ENCODE results near the gene NSRP1. TPM values are rescaled to one million over a fixed set of nuclear protein-coding genes. Genes with fewer than 3 reads are reported as not detected.

Gene NSRP1
- total and polyA plus RNA-seq, 2 of the 4 experiments (the other 2 are of a cell fraction), result 3.4 to 14.2 TPM

- Histone ChIP-seq H3K23ac (ENCODE audit: low read depth, low read length) (peak overlapping the region; percentile 31), H3K4ac (ENCODE audit: low read depth, low read length) (no peak overlapping the region), H2AFZ (replicated peaks; ENCODE audit: low read length, poor library complexity) (peak overlapping the region; percentile 85), H3K79me1 (ENCODE audit: low read depth in 1 of 2, low read length in 2 of 2) (no peaks in the 10 kb centered on the region), H3K27me3 (ENCODE audit: control insufficient read depth, insufficient read depth, low read length) (peaks cover 79% of the 10 kb centered on the region), H3K4me1 (ENCODE audit: control insufficient read depth, insufficient read depth, low read length) (peaks cover 5% of the 10 kb centered on the region; the same call in 1 of the 2 replicates), H2AK5ac (ENCODE audit: low read depth, low read length) (no peak overlapping the region), H2BK20ac (ENCODE audit: low read depth, low read length) (no peak overlapping the region), H3K4me3 (ENCODE audit: insufficient read depth, low read depth, low read length) (peak overlapping the region; percentile 48), H2AK9ac (replicated peaks; ENCODE audit: low read depth, low read length, poor library complexity) (no peak overlapping the region), H3K36me3 (ENCODE audit: control insufficient read depth, insufficient read depth, low read length) (no peaks in the 10 kb centered on the region), H2BK5ac (ENCODE audit: low read depth, low read length, poor library complexity, severe bottlenecking) (no peak overlapping the region), H4K91ac (ENCODE audit: insufficient read depth, low read depth, low read length) (no peak overlapping the region), H3K56ac (ENCODE audit: extremely low read depth, insufficient read depth, low read length) (no peak overlapping the region), H3K18ac (ENCODE audit: low read depth, low read length) (no peak overlapping the region), H3K9ac (ENCODE audit: low read depth, low read length) (no peak overlapping the region), H3K9me3 (ENCODE audit: control insufficient read depth, insufficient read depth, low read length) (no peaks in the 10 kb centered on the region; the same call in 1 of the 2 replicates), H3K27ac (ENCODE audit: insufficient read depth, low read length) (no peak overlapping the region), H4K8ac (ENCODE audit: low read depth in 2 of 2, low read length in 2 of 2) (no peak overlapping the region), H4K20me1 (ENCODE audit: insufficient read depth, low read length) (no peaks in the 10 kb centered on the region), H3K4me2 (ENCODE audit: low read depth, low read length) (peak overlapping the region; percentile 77), H2BK15ac (ENCODE audit: low read depth, low read length) (no peak overlapping the region), H2BK120ac (ENCODE audit: low read depth, low read length) (no peak overlapping the region), H4K5ac (ENCODE audit: low read depth, low read length) (no peak overlapping the region), H3K14ac (replicated peaks; ENCODE audit: low read depth, low read length) (no peak overlapping the region), H3K9me1 (ENCODE audit: insufficient read depth, low read length) (no peaks in the 10 kb centered on the region)
- in situ Hi-C loops (cut with MboI; ENCODE audit: low sequenced_read_pairs), result no loop called here
- ChIA-PET CTCF (interaction anchor here (1.0 kb wide), 1 partner anchor 36 kb away, joined by 5 read pairs; no protein-coding TSS in a partner anchor), POLR2A (ENCODE audit: unreplicated experiment) (interaction anchor here (0.6 kb wide), 1 partner anchor 640 kb away, joined by 3 read pairs; no protein-coding TSS in a partner anchor)
- TF ChIP-seq RAD21 (IDR thresholded peaks at IDR 0.05; ENCODE audit: low read length) (no peak), CHD1 (IDR thresholded peaks at IDR 0.05; ENCODE audit: low read depth, low read length) (no peak), NFE2L2 (IDR thresholded peaks at IDR 0.05; ENCODE audit: low read depth, low read length) (no peak), SMC3 (IDR thresholded peaks at IDR 0.05; ENCODE audit: low read depth, low read length) (no peak), POLR2A (IDR thresholded peaks at IDR 0.05; ENCODE audit: low read depth, low read length) (no peak), MAFK (IDR thresholded peaks at IDR 0.05; ENCODE audit: low read depth, low read length) (no peak), ELK1 (IDR thresholded peaks at IDR 0.05; ENCODE audit: borderline replicate concordance, low read depth, low read length) (no peak), CEBPB (IDR thresholded peaks at IDR 0.05; ENCODE audit: low read depth, low read length) (no peak), RCOR1 (IDR thresholded peaks at IDR 0.05; ENCODE audit: insufficient replicate concordance, low read length) (no peak), BHLHE40 (IDR thresholded peaks at IDR 0.05; ENCODE audit: low read depth, low read length) (no peak), MAZ (IDR thresholded peaks at IDR 0.05; ENCODE audit: borderline replicate concordance, low read depth, low read length) (no peak), MXI1 (IDR thresholded peaks at IDR 0.05; ENCODE audit: borderline replicate concordance, low read depth, low read length) (no peak), RFX5 (IDR thresholded peaks at IDR 0.05; ENCODE audit: low read depth, low read length) (no peak), FOS (IDR thresholded peaks at IDR 0.05; ENCODE audit: low read depth, low read length) (no peak), USF2 (IDR thresholded peaks at IDR 0.05; ENCODE audit: low read depth, low read length) (no peak)
- ATAC-seq (ENCODE audit: low read depth) (no peak), DNase-seq (no peak)
- intact Hi-C loops (cut with micrococcal nuclease), result no loop called here
- BruUV-seq (replicated peaks), result no TSS peak
- WGBS, 2 experiments (ENCODE audit: extremely low coverage in 2 of 2, insufficient read length in 1 of 2), result 27% methylated on average over 4 of the region's 12 CpGs; no CpG with 5 or more reads in 1 of the 2 experiments
- dilution Hi-C loops (cut with HindIII; ENCODE audit: low sequenced_read_pairs, unreplicated experiment), result no loop called here
Measured at GRCh38 chr17:30234964-30235363, 118.3 kb downstream of the NSRP1 start.

Data from IMR-90 (cell line).